Measurements from ENCODE around the gene CFAP20DC. TPM values are rescaled to one million over a fixed set of nuclear protein-coding genes. Genes with fewer than 3 reads are reported as not detected.

CFAP20DC gene
- total and polyA plus RNA-seq, 12 donors: 0.35 to 6.0 (median 2.0) TPM

DNA sequence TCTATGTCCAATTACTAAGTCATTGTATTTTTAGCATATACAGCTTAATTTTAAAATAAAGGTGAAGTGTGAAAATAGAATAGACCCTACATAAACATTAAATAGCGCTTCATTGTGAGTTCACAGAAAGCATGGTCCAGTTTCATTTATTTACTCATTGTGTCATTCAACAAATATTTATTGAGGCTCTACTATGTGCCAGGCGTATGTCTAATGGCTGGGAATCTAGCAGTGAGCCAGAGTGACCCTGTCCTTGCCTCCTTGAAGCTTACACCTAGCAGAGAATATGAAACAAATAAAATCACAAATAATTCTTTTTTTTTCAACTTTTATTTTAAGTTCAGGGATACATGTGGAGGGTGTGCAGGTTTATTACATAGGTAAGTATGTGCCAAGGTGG is 161.7 kb downstream of the CFAP20DC start:
- WGBS, 4 donors: 77 to 96% (median 89%) methylated on average over 2 of the region's 2 CpGs
- no peaks in the 10 kb centered on the region for H3K27me3 ChIP-seq
- H3K4me3 ChIP-seq: no peak overlapping the region
- DNase-seq: no peak
- H3K27ac ChIP-seq: no peak overlapping the region
- H3K9me3 ChIP-seq (replicated peaks in 1 of 3): no peaks in the 10 kb centered on the region
- H3K4me1 ChIP-seq (replicated peaks in 1 of 2): no peaks in the 10 kb centered on the region
- intact Hi-C loops (cut with DNase I): no loop called here
- H3K36me3 ChIP-seq (replicated peaks in 1 of 2): no peaks in the 10 kb centered on the region
- TF ChIP-seq CTCF (IDR thresholded peaks at IDR 0.05): no peak

DNA sequence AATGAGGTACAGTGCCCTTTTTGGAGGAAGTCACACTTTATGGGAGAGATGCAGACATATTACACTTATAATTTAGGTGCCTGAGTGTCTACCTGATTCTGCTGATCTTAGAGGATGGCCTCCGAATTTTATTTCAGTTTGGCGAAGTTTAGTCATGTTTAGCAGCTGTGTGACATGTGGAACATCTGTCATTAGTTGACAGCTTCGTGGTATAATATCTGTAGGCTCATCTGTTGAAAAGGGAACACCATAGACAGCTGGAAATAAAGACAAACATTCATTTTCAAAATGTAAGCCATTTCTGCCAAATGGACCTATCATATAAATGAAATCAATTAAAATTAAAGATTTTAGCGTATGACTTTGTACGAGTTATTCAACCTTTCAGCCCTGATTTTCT is 165.4 kb downstream of the CFAP20DC start:
- H3K9me3 ChIP-seq (replicated peaks in 1 of 3): no peaks in the 10 kb centered on the region
- 79 to 86% (median 82%) methylated on average over 5 of the region's 5 CpGs for WGBS, 4 donors
- intact Hi-C loops (cut with DNase I): no loop called here
- H3K4me1 ChIP-seq (replicated peaks in 1 of 2): no peaks in the 10 kb centered on the region
- H3K4me3 ChIP-seq: no peak overlapping the region
- no peak for DNase-seq
- no peak for TF ChIP-seq POLR2A (IDR thresholded peaks at IDR 0.05)
- TF ChIP-seq CTCF (IDR thresholded peaks at IDR 0.05): no peak
- H3K27ac ChIP-seq: no peak overlapping the region
- H3K27me3 ChIP-seq: no peaks in the 10 kb centered on the region
- H3K36me3 ChIP-seq (replicated peaks in 1 of 2): no peaks in the 10 kb centered on the region

DNA sequence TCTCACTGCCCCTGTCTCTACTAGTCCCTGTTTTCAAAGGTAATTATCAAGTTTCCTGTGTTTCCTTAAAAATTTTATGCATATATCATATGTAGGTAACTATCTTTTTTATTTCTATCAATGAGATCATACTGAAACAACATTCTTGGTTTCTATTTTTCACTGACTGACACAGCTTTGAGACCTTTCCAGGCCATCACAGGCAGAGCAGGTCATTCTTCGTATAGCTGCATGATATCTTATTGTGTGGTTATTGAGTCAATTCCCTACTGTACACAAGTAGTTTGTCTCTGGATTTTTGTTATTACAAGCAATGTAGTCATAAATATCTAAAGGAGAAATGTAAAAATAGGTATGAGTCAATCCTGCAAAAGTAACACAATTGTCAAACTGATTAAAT is 169.6 kb downstream of the CFAP20DC start:
- TF ChIP-seq POLR2A (IDR thresholded peaks at IDR 0.05) (no peak), CTCF (IDR thresholded peaks at IDR 0.05) (no peak)
- intact Hi-C loops (cut with DNase I): no loop called here
- Histone ChIP-seq H3K9me3 (replicated peaks in 1 of 3) (no peaks in the 10 kb centered on the region), H3K4me3 (no peak overlapping the region), H3K27me3 (no peaks in the 10 kb centered on the region), H3K4me1 (replicated peaks in 1 of 2) (no peaks in the 10 kb centered on the region), H3K27ac (no peak overlapping the region), H3K36me3 (replicated peaks in 1 of 2) (no peaks in the 10 kb centered on the region)
- no peak for DNase-seq
- 80 to 84% (median 82%) methylated on average over 1 of the region's 1 CpG for WGBS, 4 donors

DNA sequence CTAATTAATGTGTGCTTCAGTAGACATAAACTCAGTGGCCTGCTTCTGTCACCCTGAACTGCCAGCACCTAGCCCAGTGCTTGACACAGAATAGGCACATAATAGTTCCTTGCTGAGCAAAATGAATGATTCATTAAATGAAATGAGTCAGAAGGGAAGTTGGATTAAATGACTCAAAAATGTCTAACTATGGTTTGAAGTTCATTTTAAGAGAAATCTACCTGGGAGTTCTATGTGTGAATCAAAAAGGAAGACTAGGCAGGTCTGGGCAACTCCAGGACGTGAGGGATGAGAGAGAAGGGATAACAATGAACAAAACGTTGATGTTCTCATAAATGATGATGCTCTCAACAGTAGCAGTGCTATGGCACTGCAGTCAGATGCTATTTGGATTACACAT is 175.0 kb downstream of the CFAP20DC start:
- intact Hi-C loops (cut with DNase I): no loop called here
- H3K4me1 ChIP-seq (replicated peaks in 1 of 2): no peaks in the 10 kb centered on the region
- no peak overlapping the region for H3K27ac ChIP-seq
- H3K9me3 ChIP-seq (replicated peaks in 1 of 3): no peaks in the 10 kb centered on the region
- no peaks in the 10 kb centered on the region for H3K27me3 ChIP-seq
- WGBS, 4 donors: 65 to 87% (median 78%) methylated on average over 2 of the region's 2 CpGs
- no peak overlapping the region for H3K4me3 ChIP-seq
- H3K36me3 ChIP-seq (replicated peaks in 1 of 2): no peaks in the 10 kb centered on the region
- TF ChIP-seq CTCF (IDR thresholded peaks at IDR 0.05) (no peak), POLR2A (IDR thresholded peaks at IDR 0.05) (no peak)
- no peak for DNase-seq
